H1 (cell line): ENCODE measurements around the gene LOX. TPM values are rescaled to one million over a fixed set of nuclear protein-coding genes. Genes with fewer than 3 reads are reported as not detected.

ENCODE experiments used
- CEBPB ChIP-seq: IDR thresholded peaks from 2 replicates; pipeline ENCODE4 v1.6.1; 2012; ENCODE audit warnings: low read depth, low read length
- polyA plus RNA-seq, 7 experiments: library from polyadenylated mRNA; depleted of rRNA in 3 of 7; stranded (reverse) in 5 of 7; unstranded in 2 of 7; fragments of >200 nt in 5 of 7; fragments of 200-250 nt in 2 of 7; gene quantifications; 1 replicate in 5 of 7; 2 replicates in 1 of 7; 4 replicates in 1 of 7; pipeline versions ENCODE4 v1.2.1 to v1.2.3, GENCODE V29; 2011 to 2013; ENCODE audit warnings: missing spikeins in 2 of 7, mixed read lengths in 2 of 7
- total RNA-seq: library from RNA; stranded (reverse); fragmentation: NEBNext Ultra II Directional; extraction: Animal tissue kit (Norgen Biotek cat#: 25700); gene quantifications from 2 replicates; pipeline ENCODE4 v1.2.1, GENCODE V29; 2021

Gene LOX
- total and polyA plus RNA-seq, 2 of the 8 experiments (the other 6 are each of a cell fraction or from before 2014, with no cell fraction given): 1.1 to 2.2 TPM

DNA sequence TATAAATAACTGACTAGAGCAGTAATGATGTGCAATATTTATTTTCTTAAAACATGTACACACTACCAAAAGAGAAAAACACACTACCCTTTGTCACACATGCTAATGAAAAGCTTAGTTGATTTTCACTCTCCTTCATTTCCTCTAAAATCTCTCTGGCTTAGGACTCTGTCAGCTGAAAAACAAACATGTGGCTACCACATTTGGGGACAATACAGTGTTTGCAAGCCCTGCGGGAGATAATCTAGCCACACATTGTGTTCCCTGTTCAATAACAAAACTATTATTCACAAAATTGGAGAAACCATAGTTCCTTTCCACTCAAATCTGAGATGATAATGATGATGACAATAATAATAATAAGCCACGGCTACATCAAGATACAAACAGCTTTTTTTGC, 3.5 kb upstream of the LOX start (continued):
- no peak for TF ChIP-seq CEBPB
